Stimulated activated CD8-positive, alpha-beta memory T cell treated with anti-CD3 and anti-CD28 coated beads, Interleukin-7, amount 100 ng/mL, for 24 hours (primary cell): ENCODE measurements around the gene FBXO21.
"Not testable (repeated sequence)": the region's sequence is repeated elsewhere in the genome, so short reads cannot be mapped to it uniquely, and the experiment has no call there.

ENCODE experiments used
- DNase-seq: peaks from one replicate; pipeline ENCODE4 v3.0.0-alpha.2; 2020; ENCODE audit warnings: low read depth

Gene FBXO21

GRCh38 chr12:117134721-117135120, 55.5 kb downstream of the FBXO21 start:
- no peak for DNase-seq

DNA sequence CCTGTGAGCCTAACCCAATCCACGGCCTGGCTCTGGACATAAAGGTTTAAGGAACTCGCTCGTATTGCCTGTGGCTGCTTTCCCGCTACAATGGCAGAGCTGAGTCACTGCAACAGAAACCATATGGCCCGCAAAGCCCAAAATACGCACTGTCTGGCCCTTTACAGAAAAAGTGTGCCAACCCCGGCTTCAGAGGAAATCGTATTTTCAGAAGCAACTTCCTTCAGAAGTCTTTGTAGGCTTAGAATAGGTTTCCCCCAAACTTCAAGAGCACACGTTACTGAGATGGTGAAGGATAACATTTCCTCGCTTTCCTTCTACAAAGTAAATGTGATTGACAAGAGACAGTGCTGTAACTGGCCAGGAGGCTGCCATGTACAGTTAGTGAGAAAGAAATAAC, 56.2 kb downstream of the FBXO21 start:
- peak; percentile 21 for DNase-seq

DNA sequence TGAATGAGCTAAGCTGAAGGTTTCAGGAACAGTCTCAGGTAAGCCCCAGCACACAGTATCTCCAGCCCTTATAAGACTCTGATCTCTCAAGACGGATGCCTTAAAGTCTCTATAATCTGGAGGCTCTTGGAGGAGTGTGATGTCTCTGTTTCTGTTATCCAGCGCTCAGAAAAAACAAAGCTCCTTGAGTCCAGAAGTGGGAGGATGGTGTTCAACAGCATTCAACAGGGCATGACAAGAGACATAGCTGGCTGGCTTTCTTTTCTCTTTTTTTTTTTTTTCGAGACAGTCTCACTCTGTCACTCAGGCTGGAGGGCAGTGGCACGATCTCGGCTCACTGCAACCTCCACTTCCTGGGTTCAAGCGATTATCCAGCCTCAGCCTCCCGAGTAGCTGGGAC, 59.5 kb downstream of the FBXO21 start:
- no peak for DNase-seq

DNA sequence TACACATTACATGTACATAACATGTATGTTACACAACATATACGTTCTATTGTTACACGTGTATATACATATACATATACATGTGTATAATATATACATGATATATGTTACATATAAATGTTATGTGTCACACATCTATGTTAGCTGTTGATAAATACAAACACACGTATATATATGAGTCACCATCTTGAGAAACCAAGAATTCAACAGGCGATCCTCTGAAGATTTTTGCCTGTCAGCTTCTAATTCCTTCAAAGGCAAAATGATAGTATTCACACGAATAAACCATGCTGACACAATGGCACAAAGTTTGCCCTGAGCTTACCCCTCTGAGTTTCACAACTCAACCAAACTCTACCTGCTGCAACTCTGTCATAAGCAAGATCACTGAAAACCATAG, 60.9 kb downstream of the FBXO21 start:
- no peak for DNase-seq

DNA sequence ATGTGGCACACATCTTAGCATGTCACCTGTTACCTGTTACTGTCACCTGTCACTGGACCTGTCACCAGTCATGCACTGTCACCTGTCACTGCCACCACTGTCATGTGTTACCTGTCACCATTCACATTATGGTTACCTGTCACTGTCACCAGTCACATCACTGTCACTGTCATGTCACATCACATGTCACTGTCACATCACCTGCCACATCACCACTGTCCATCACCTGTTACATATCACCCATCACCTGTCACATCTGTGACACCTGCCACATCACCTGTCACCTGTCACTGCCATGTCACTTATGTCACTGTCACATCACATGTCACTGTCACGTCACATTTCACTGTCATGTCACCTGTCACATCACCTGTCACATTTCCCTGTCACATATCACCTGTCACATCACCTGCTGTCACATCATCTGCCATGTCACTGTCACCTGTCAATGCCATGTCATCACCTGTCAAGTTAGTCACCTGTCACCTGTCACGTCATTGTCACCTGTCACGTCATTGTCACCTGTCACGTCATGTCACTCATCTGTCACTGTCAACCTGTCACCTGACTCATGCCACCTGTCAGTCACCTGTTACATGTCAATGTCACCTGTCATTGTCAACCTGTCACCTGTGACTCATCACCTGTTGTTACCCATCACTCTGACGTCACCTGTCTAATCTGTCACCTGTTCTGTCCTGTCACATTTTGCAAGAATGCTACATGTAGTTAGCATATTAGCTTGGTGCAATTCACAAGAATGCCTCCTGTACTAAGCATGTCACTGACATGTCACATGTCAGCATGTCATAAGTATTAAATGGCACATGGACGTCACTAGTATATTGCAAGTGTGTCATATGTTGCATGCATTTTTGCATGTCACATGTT, 62.1 kb downstream of the FBXO21 start:
- no peak for DNase-seq

DNA sequence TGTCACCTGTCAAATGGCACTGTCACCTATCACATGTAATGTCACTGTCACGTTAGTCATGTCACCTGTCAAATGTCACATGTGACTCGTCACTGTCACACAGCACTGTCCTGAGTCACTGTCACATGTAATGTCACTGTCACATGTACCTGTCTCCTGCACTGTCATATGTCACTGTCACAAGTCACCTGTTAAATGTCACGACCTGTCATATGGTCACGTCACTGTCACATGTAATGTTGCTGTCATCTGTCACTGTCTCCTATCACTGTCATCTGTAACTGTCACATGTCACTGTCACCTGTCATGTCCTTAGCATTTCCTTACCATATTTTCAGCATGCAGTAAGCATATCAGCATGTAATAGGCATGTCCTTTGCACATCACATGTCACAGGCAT, 63.9 kb downstream of the FBXO21 start:
- no peak for DNase-seq

DNA sequence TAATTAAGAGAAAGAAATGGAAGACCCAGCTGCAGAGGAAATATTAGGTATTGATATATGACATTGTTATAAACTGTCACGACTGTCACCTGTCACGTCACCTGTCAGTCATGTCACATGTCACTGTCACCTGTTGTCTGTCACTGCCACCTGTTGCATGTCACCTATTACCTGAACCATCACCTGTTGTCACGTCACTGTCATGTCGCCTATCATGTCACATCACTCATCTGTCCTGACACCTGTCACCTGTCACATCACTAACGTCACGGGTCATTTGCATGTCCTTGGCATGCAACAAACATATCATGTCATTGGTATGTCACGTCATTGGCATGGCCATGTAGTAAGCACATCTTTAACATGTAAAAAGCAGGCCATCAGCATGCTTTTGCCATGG, 64.5 kb downstream of the FBXO21 start:
- no peak for DNase-seq

DNA sequence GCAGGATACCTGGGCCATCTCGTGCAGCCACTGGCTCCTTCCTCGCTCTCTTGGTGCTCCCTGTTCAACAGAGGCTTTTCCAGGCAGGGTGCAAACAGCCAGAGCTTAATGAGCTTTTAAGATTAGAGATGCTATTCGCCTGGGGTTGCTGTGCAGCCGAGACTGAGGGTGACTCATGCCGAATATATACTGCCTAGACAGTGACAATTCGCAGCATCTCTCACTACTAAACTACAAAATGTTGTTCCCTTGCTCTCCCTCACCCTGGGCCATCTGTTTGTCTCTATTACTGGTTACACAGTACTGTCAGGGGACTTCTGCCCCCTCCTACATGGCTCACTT, 65.0 kb downstream of the FBXO21 start:
- DNase-seq, result no peak

DNA sequence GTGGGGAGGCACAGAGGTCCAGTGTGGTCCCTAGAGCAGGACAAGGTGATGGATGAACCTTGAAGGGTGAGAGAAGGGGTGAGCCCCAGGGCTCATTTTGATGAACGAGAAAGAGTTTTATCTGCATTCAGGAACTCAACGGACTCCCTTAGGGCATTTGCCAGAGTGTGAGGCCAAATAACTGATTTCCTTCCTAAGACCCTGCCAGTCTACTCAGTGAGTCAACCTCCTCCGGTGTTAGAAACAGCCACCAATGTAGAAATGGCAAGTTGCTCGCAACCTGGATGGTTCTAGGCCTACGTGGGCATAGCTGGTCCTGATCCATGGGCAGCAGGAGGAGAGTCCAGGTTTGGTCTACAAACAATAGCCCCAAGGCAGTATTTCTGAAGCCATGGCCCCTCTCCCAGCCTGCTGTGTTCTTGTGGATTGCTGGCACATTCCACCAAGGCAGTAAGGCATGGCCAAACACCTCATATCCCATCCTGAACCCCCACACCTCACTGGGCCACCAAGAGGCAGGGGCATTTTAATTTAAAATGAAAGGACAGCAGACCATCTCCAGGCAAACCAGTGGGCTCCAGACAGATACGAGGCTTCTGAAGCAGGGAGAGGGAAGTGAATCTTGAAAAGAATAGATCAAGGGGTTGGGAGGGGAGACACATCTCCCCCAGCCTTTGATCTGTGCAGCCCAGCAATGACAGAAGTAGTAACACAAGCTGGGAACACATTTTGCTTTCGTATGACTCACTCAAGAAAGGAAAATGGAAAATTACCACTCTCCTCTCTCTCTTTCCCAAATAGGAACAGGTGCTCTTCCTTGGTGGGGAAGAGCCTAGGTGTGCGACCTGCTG, 65.6 kb downstream of the FBXO21 start:
- no peak for DNase-seq

GRCh38 chr12:117121441-117121840, 68.8 kb downstream of the FBXO21 start:
- no peak for DNase-seq

DNA sequence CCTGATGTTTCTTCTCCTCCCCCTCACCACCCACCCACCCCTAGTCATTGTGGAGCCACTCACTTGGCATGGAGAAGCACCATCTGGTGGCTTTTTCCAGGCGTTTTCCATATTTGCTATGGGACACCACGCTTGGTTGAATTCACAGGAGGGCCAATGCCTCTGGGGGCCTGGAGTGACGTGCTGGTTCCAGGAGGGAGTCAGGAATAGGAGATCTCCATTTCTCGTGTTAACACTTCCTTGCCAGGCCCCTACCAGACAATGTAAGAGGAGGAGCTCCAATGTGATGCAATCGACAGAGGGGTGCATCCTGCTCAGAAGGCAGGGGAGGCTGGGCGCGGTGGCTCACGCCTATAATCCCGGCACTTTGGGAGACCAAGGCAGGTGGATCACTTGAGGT, 69.5 kb downstream of the FBXO21 start:
- DNase-seq, result no peak

DNA sequence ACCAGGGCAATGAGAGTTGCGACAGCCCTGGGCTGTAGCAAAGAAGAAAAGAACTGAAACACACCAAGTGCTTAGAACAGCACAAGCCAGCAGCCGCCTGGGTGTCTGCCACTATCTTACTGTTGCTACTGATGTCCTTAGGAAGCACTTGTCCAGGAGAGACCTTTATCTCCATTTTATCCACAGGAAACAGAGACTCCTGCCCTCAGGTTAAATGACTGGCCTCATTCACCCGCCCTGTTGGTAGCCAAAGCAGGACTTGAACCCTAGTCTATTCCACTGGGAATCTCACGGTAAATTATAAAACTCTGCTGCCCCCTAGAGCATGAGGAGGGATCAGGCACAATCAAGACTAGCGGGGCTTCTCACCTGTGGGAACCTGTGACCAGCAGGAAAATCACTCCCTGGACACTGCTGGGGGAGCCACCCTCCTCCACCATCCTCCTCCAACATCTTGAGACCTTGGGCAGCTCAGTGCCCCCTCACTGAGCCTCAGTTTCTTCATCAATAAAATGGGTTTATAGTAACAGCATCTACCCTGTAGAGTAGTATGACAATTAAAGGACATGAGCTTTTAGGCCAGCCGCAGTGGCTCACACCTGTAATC, 70.6 kb downstream of the FBXO21 start:
- no peak for DNase-seq

DNA sequence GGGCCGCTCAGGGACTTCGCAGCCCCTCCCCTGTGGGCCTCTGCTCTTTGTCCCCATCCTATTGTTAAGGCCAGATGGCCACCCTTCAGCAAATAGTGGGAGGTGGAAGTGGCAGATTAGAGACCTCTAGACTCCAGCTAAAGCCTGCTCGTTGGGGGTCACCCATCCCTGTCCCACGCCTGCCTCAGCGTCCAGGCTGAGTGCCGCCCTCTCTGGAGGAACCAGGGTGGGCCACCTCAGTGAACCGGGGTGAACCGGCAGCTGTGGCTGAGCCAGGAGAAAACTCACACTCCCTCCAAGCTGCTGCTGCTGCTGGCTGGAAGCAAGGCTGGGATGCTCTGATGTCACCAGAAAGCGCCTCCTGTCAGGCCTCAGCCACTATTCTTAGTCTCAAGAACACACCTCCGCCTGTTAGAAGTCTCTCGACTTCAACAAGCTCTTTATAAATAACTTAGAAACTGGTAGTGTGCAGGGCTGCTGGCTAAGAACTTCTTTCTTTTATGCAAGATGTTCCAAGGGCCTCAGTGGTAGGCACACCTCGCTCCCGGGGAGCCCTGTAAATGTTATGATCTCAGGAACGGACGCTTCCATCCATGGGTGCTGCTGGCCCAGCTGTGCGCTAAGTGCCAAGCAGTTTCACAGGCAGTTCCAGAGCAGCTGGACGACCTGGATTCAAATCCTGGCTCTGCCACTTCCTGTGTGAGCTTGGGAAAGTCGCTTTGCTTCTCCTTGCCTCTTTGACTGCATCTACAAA, 71.3 kb downstream of the FBXO21 start:
- DNase-seq, result no peak

GRCh38 chr12:117114784-117115183, 75.5 kb downstream of the FBXO21 start:
- no peak for DNase-seq

GRCh38 chr12:117113231-117113630, 77.0 kb downstream of the FBXO21 start:
- no peak for DNase-seq

DNA sequence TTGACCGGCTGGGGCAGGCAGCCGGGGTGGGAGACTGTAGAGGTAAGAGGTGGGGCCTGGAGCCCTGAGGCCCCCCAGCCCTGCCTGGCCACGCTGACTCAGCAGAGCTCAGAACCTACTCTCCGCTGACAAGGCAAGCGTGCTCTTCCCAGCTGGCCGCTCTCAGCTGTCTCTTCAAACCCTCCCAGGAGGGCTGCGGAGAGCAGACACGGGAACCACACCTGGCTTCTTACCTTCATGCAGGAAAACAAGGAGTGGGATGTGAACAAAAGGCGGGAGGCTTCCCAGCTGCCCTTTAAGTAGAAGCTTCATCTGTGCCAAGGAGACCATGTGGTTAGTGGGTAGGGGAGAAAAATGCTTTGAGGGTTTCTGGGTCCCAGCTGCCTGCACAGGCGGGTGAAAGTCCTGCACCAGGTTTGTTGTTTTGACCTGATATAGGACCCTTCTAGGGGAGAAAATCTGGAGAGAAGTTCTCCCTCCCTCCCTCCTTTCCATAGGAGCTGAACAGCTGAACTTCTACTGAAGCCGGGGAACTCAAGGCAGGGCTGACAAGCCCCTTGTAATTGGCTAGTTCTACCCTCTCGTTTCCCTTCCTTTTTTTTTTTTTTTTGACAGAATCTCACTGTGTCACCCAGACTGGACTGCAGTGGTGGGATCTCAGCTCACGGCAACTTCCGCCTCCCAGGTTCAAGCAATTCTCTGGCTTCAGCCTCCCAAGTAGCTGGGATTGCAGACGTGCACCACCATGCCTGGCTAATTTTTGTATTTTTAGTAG, 78.3 kb downstream of the FBXO21 start:
- no peak for DNase-seq

GRCh38 chr12:117111386-117111785, 78.9 kb downstream of the FBXO21 start:
- DNase-seq, result no peak

GRCh38 chr12:117109943-117110635, 80.2 kb downstream of the FBXO21 start:
- DNase-seq, result no peak

- DNase-seq, result no peak
Observed at GRCh38 chr12:117105902-117106301, 84.4 kb downstream of the FBXO21 start.

DNA sequence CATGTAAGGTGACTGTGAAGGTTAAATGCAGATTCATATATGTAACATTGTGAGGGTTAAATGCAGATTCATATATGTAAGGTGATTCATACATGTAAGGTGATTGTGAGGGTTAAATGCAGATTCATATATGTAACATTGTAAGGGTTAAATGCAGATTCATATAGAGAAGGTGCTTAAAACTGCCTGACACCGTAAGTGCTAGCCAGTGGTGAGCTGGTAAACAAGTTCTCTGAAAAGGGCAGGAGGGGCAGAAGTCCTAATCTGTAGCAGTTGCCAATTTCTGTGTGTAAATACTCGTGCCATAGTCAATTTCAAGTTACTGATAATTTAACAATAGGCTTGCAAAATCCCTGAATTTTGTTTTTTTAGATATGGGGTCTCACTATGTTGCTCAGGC, 86.3 kb downstream of the FBXO21 start:
- not testable (repeated sequence) for DNase-seq

DNA sequence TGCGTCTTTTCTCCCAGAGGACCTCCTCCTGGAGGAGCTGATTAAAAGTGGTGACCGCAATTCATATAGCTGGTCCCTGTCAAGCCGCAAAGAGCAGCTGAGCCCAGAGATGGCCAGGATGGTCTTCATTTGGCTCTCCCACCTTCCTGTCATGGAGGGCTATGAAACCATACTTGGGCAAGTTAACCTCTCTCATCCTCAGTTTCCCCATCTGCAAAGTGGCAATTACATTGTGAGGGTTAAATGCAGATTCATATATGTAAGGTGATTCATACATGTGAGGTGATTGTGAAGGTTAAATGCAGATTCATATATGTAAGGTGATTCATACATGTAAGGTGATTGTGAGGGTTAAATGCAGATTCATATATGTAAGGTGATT, 87.5 kb downstream of the FBXO21 start:
- DNase-seq, result no peak
